ENCODE data around the gene UGT2B17.
"Not testable (repeated sequence)": the region's sequence is repeated elsewhere in the genome, so short reads cannot be mapped to it uniquely, and the experiment has no call there.

Gene UGT2B17

DNA sequence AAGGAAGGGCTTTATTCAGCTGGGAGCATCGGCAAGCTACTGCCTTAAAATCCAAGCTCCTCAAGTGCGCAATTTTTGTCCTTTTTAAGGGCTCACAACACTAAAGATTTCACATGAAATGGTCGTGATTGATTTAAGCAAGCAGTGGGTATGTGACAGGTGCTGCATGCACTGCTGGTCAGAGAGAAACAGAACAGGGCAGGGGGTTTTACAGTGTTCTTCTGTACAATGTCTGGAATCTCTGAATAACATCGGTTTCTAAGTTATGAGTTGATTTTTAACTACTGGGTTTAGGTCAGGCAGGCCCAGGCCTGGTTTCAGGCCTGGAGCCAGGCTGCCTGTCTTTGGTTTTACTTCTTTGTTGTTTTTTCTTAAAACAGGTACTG, 6.0 kb downstream of the UGT2B17 start:
- Histone ChIP-seq H3K27ac (no peak overlapping the region), H3K4me3 (no peak overlapping the region)

DNA sequence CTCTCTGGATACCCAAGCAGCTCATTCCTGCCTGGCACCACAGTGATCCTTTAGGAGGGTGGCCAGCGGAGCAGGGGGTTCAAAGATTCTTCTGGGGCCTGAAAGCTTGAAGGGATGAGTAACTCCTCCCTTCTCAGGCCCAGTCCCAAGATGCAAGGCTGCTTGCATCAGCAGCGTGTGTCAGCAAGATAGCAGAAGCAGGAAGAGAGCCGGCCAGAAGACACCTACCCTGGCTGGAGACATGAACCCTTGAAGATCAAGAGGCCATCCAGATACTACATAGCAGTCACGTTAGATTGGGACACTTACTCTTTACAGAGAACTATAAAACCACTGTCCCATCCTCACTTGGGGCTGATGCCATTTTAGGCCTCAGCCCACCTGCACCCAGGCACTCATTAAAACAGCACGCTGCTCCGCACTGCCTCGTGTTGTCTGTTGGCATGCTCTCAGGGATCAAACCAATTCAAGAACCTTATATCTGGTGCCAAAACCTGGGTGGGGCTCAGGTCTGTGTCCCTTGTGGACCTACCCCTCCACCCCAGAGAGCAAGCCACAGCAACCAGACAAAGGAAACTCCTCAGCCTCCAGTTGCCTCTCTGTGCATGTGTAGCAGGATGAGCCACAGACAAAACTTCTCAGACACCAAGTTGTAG, 6.5 kb downstream of the UGT2B17 start:
- Histone ChIP-seq H3K4me3 (no peak overlapping the region), H3K27ac (no peak overlapping the region)

DNA sequence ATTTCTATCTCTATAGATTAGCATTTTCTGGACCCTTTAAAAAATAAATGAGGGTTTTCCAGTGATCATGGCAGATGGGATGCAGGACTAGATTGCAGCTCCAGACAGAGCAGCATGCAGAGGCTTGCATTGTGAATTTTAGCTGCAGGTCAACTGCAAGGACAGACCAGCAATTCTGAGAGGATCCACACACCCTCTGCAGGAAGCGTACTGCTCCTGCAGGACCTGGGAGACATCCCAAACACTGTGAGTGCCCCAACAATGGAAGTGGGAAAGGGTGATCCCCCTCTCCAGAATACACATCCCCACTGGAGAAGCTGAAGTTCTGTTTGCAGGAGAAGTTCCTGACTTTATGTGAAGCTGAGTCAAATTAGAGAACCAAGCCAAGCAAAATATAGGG, 7.1 kb downstream of the UGT2B17 start:
- H3K27ac ChIP-seq, H3K4me3 ChIP-seq: not testable (repeated sequence)

DNA sequence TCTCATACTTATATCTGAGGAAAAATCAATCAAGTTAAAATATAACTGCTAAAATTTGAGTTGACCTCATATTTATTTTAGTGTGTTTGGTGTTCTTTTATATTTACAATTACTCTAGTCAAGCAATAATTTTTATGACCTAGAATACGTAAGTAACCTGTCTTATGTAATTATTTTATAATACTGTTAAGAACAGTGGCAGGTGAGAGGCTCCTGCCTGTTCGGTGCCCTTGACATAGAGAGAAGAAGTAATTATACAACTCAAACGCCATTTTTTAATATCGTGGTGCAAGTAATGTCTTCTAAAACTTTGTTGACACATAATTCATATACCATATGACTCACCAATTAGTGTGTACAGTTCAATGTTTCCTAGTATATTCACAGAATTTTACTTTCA, 7.6 kb downstream of the UGT2B17 start:
- H3K27ac ChIP-seq, H3K4me3 ChIP-seq: not testable (repeated sequence)

DNA sequence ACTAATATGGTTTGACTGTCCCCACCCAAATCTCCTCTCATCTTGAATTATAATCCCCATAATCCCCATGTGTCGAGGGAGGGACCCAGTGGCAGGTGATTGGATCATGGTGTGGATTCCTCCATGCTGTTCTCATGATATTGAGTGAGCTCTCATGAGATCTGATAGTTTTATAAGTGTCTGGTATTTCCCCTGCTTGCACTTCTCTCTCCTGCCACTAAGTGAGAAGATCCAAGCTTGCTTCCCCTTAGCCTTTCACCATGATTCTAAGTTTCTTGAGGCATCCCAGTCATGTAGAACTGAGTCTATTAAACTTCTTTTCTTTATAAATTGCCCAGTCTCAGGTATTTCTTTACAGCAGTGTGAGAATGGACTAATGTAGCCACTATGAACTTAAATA, 9.8 kb downstream of the UGT2B17 start:
- H3K4me3 ChIP-seq, H3K27ac ChIP-seq: not testable (repeated sequence)

DNA sequence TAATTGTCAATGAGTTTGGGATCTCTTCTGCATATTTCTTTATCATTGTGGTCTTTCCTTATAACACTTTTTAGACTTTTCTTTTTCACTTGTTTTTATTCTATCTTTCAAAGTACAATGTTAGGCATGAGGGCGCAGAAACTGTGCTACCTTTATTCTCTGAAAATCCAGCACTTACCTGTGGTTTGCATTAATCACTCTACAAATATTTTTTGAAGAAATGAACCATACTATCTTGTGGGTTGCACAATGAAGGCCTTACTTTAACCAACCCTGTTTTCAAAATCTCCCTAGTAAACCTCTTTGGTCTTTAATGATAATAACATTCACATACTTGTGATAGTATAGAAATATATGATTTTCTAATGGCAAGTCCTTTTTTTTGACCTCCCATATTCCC, 11.0 kb downstream of the UGT2B17 start:
- not testable (repeated sequence) for H3K27ac ChIP-seq, H3K4me3 ChIP-seq

DNA sequence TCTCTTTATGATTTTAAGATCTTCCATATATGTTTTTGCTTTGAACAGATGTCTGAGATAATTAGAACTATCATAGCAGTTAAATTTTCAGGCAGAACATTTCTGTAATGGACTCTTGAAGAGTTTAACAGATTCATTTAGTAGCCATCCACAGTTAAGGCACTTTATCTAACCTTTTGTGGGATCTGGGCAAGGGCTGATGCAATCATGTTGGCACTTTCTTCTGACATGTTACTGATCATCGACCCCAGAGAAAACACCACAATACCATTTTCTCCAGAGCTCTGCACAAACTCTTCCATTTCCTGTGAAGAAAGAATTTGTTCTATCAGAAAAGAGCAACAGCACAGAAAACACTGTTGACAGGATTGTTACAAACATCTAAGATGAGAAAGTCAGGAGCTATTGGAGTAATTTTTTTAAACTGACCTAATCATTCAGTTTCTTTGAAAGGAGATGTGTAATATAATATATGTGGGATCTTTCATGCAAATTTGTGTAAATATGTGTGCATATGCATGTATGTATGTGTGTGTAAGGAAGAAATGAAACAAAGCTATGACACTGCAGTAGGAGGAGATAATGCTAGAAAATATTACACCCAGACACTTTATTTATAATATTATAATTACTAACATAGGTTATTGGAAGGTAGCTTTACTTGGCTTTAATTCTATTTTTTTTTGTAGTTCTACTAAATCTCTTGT, 15.6 kb downstream of the UGT2B17 start:
- not testable (repeated sequence) for H3K4me3 ChIP-seq, H3K27ac ChIP-seq

DNA sequence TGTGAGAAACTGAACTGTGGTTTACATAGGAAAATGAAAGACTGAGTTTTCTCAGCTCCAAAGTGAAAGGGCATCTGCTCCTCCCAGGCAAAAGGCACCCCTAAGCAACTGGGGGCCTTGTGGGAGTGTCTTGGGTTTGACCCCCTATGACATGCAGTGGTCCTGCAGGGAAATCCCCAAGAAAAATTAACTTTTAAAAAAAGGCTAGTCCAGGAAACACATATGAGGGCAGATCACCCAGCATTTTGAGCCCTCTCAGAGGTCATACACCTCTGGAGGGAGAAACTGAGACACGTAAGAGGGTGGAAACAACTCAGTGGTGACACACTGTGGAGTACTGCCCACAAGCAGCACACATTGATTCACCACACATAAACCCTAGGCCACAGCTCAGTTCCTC, 22.3 kb downstream of the UGT2B17 start:
- H3K4me3 ChIP-seq, H3K27ac ChIP-seq: not testable (repeated sequence)

DNA sequence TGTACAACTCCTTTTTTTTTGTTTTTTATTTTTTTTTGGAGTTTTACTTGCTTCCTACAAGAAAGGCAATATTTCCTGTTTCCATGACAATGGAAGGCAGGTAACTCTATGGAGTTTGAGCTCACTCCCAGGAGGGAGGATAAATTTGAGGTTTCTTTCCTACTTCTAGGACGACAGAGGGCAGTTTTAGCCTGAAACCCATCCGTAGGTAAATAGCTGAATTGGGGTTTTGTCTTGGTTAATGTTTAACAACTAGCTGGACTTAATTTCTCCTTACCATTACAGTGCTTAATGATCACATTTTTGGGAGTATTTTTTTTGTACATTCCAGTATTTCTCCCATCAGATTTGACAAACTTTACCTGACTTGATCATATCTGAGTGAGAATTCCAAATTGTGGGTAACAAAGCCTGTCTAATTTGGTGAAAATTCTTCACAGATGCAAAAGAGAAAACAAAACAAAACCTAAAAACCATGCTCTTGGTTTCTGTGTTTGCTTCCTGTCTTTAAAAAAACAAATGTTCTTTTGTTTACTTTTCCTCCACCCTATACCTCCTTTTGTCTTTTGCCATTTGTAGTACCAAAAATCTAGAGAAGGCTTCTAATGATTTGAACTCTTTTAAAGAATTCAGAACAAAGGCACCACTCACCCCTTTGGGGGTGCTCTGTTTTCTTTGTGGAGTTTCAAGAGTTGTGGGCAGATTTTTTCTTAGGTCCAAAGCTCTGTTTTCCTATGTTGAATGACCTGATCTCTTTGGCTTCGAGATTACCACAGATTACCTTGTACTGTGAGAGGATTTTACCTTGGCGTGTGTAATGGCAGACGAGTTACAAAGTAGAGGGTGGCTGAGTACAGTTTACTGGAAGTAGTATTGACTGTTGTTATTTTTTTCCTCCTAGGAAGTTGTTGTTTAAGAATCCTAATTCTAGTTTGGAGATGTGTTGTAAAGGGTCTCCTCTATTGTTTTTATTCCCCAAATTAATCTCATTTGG, 23.0 kb downstream of the UGT2B17 start:
- not testable (repeated sequence) for H3K4me3 ChIP-seq, H3K27ac ChIP-seq

DNA sequence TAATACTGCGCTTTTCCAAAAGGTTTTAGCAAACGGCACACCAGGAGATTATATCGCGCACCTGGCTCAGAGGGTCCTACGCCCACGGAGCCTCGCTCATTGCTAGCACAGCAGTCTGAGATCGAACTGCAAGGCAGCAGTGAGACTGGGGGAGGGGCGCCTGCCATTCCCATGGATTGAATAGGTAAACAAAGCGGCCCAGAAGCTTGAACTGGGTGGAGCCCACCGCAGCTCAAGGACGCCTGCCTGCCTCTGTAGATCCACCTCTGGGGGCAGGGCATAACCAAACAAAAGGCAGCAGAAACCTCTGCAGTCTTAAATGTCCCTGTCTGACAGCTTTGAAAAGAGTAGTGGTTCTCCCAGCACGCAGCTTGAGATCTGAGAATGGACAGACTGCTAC, 33.4 kb downstream of the UGT2B17 start:
- H3K27ac ChIP-seq, H3K4me3 ChIP-seq: not testable (repeated sequence)

DNA sequence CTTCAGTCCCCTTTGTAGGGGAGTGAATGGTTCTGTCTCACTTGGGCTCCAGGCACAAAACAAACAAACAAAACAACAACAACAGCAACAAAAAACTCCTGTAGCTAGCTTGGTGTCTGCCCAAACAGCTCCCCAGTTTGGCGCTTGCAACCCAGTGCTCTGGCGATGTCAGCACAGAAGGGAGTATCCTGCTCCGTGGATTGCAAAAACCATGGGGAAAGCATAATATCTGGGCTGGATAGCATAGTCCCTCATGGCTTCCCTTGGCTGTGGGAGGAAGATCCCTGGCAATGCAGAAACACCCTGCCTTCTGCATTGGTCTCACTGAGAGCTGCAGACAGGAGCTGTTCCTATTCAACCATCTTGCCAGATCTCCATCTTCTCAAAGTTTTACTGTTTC, 39.7 kb downstream of the UGT2B17 start:
- no peak overlapping the region for H3K4me3 ChIP-seq
- no peak overlapping the region for H3K27ac ChIP-seq

DNA sequence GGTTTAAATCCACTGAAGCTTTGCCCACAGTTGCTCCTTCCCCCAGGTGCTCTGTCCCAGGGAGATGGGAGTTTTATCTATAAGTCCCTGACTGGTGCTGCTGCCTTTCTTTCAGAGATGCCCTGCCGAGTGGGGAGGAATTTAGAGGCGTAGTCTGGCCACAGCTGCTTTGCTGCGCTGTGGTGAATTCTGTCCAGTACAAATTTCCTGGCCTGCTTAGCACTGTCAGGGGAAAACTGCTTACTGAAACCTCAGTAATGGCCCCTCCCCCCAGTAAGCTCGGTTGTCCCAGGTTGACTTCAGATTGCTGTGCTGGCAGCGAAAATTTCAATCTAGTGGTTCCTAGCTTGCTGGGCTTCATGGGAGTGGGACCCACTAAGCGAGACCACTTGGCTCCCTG, 40.1 kb downstream of the UGT2B17 start:
- Histone ChIP-seq H3K27ac (no peak overlapping the region), H3K4me3 (no peak overlapping the region)

DNA sequence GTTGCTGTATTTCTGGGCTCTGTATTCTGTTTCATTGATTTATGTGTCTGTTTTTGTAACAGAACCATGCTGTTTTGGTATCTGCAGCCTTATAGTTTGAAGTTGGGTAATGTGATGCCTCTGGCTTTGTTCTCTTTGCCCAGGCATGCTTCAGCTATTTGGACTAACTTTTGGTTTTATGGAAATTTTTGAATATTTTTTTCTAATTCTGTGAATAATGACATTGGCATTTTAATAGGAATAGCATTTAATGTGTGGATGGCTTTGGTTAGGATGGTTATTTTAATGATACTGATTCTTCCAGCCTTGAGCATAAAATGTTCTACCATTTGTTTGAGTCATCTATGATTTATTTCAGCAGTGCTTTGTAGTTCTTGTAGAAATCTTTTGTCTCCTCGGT, 53.9 kb downstream of the UGT2B17 start:
- not testable (repeated sequence) for H3K4me3 ChIP-seq, H3K27ac ChIP-seq

DNA sequence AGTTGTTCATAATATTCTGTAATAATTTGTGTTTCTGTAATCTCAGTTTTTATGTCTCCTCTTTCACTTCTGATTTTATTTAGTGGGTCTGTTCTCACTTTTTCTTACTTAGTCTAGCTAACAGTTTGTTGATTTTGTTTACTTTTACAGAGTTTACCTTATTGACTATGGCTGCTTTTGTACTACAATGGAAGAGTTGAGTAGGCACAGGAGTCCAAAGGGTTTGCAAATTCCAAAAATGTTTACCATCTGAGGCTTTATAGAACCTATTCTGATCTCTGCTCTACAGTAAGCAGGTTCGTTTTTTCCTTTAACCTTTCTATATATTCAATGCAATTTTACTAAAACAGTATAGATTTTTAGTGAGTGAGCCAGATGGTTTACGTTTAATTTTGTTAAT, 55.1 kb downstream of the UGT2B17 start:
- H3K4me3 ChIP-seq: no peak overlapping the region

DNA sequence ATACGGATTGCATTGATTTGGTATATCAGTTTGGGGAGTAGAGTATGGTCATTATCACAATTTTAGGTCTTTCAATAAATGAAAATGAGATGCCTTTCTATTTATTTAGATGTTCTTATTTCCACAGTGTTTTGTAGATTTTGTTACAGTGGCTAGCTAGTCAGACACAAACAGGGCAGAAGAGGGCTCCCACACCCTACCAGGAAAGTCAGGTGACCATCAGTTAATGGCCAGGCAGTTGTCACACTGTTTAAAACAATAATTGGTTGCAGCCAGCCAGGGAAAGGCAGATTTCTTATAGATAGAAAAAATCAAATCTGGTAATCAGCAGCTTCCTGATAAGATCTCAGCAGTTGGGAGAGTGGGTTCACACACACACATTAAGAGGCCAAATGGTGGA, 57.2 kb downstream of the UGT2B17 start:
- no peak overlapping the region for H3K27ac ChIP-seq

More for the DNA sequence above, 55.1 kb downstream of the UGT2B17 start:
- H3K27ac ChIP-seq: no peak overlapping the region

DNA sequence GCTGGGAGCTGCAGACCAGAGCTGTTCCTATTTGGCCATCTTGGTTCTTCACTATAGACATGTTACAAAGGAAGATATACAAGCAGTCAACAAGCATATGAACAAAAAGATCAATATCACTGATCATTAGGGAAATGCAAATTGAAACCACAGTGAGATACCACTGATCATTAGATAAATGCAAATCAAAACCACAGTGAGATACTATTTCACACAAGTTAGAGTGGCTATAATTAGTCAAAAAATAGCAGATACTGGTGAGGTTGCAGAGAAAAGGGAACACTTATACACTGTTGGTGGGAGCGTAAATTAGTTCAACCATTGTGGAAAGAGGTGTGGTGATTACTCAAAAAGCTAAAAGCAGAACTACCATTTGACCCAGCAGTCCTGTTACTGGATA, 70.7 kb downstream of the UGT2B17 start:
- not testable (repeated sequence) for H3K4me3 ChIP-seq, H3K27ac ChIP-seq

More for the DNA sequence above, 57.2 kb downstream of the UGT2B17 start:
- H3K4me3 ChIP-seq: no peak overlapping the region

DNA sequence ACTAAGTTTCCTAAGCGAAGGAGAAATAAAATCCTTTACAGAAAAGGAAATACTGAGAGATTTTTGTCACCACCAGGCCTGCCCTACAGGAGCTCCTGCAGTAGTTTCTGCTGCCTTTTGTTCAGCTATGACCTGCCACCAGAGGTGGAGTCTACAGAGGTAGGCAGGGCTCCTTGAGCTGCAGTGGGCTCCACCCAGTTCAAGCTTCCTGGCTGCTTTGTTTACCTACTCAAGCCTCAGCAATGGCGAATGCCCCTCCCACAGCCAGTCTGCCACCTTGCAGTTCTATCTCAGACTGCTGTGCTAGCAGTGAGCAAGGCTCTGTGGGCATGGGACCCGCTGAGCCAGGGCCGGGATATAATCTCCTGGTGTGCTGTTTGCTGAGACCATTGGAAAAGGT, 71.3 kb downstream of the UGT2B17 start:
- not testable (repeated sequence) for H3K27ac ChIP-seq, H3K4me3 ChIP-seq

DNA sequence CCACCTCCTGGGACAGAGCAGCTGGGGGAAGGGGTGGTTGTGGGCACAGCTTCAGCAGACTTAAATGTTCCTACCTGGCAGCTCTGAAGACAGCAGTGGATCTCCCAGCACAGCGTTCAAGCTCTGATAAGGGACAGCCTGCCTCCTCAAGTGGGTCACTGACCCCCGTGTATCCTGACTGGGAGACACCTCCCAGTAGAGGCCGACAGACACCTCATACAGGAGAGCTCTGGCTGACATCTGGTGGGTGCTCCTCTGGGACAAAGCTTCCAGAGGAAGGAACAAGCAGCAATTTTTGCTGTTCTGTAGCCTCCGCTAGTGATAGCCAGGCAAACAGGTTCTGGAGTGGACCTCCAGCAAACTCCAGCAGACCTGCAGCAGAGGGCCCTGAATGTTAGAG, 72.7 kb downstream of the UGT2B17 start:
- not testable (repeated sequence) for H3K27ac ChIP-seq, H3K4me3 ChIP-seq

DNA sequence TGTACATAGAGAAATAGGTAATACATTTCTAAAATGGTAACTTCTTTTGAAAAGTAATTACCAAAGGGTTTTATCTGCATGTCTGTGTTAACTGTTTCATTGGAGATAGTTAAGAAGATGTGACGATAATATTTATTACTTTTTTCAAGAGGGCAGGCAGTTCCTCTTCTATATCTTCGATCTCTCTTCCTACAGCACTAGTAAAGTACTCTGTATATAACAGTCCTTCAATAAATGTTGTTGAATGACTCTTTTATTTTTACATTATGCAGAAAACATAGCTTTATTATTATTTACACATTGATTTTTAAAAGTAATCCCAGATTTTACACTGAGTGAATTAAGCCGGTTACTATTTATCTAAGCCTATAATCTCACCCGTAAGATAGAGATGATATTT, 77.1 kb downstream of the UGT2B17 start:
- Histone ChIP-seq H3K4me3 (no peak overlapping the region), H3K27ac (no peak overlapping the region)

DNA sequence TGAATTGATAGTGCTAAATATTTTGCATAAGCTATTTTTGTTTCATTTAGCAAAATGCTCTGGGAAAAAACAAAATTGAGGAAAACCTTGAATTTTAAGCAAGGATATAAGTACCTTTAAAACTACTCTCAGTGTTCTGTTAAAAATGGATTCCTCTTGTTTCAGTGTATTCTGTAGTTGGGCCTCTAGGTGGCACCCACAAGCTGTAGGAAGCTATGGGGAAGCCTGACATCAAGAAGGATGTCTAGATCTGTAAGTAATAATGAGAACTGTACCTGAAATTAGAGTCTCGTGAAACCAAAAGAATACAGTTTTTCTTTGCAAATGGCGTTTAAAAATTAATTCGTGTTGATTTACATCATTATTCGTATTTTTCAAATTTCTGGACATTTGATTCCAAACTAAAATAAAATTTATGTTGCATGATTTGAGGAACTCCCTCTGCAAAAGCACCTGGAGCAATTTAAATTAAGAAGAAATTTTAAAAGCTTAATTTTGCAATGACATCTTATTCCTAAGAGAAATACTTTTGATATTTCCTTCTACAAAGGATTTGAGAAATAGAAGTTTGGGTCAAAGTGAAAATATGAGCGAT, 77.6 kb downstream of the UGT2B17 start:
- Histone ChIP-seq H3K4me3 (no peak overlapping the region), H3K27ac (no peak overlapping the region)
